NCI-H82 treated with DMSO at 0.1 percent for 48 hours (cell line): ENCODE results near the gene ZNF3.
A peak's percentile ranks its signal among the peaks of the same experiment; 100 is the strongest.
"Not testable (repeated sequence)": the region's sequence is repeated elsewhere in the genome, so short reads cannot be mapped to it uniquely, and the experiment has no call there.

ENCODE experiments used
- DNase-seq: peaks from one replicate; lab custom pipeline; 2025; ENCODE audit not compliant: unreplicated experiment; lab: John Stamatoyannopoulos, UW

Gene ZNF3

DNA sequence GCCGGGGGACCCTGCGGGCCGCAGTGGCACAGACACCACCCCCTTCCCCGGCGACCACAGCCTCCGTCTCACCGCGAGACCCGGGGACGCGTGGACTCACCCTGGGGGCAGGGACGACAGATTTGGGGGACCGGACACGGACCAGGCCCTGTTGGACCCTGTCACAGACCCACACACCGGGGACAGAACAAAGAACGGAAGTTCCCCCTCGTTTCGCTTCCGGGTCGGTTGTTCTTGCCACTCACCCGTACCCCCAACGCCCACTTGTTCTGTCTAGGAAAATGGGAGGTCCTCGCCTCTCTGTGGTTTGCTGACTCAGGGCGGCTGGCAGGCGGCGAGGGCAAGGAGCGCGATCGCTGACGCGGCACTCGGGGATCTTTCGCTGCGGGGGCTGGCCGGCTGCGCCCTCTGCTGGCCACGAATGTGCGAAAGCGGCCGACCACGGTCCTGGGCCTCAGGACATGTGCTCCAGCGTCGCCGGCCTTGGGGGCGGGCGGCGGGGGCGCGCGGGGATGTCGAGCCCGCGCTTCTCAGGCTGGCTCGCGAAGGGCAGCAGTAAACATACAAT is at the start of gene ZNF3:
TSS of gene ZNF3 (minus strand) at position 189 of the 568 bp plus-strand sequence. CDS start 4,366 bp downstream, outside the sequence.
- DNase-seq = peak; percentile 97

DNA sequence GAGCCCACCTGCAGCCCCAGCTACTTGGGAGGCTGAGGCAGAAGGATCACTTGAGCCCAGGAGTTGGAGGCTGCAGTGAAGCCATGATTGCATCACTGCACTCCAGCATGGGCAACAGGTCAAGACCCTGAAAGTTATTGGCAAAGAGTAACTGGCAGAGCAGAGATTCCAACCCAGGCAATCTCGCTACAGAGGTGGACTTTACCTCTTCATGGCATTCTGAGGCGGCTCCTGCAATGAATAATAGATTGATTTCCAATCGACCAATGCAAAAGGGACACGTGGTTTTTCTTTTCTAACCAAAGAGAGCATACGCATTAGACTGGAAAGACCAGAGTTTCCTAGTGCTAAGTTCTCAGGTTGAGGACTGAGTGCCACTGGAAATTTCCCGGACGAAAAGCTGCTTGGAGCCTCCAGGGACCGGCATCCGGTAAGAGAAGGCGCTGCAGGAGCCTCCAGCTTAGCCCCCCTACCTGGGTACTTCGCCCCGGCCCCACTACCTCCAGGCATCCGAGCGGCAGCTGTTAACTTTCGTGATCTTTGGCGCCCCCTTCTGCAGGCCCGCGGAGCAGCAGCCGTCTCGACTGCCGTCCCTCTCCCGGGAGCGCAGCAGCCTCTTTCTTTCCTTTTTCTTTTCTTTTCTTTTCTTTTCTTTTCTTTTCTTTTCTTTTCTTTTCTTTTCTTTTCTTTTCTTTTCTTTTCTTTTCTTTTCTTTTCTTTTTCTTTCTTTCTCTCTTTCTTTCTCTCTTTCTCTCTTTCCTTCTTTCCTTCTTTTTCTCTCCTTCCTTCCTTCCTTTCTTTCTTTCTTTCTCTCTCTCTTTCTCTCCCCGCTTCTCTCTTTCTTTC is 49.3 kb upstream of the ZNF3 start:
- peak; percentile 37 for DNase-seq

DNA sequence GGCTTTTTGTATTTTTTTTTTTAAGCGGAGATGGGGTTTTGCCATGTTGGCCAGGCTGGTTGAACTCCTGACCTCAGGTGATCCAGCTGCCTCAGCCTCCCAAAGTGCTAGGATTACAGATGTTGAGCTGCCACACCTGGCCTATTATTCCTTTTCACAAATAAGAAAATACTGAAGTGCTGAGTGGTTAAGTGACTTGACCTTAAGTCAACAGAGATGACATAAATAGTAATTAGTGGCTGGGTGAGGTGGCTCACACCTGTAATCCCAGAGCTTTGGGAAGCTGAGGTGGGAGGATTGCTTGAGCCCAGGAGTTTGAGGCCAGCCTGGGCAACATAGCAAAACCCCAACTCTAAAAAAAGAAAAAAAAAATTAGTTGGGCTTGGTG is 48.7 kb upstream of the ZNF3 start:
- not testable (repeated sequence) for DNase-seq

DNA sequence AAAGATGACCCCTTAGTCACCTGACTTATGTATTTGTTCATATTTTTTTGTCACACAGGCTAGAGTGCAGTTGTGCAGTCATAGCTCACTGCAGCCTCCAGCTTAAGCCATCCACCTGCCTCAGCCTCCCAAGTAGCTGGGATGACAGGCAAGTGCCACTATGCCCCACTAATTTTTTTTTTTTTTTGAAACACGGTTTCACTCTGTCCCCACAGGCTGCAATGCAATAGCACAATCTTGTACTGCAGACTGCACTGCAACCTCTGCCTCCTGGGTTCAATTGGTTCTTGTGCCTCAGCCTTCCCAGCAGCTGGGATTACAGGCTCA is 47.1 kb upstream of the ZNF3 start:
- no peak for DNase-seq

DNA sequence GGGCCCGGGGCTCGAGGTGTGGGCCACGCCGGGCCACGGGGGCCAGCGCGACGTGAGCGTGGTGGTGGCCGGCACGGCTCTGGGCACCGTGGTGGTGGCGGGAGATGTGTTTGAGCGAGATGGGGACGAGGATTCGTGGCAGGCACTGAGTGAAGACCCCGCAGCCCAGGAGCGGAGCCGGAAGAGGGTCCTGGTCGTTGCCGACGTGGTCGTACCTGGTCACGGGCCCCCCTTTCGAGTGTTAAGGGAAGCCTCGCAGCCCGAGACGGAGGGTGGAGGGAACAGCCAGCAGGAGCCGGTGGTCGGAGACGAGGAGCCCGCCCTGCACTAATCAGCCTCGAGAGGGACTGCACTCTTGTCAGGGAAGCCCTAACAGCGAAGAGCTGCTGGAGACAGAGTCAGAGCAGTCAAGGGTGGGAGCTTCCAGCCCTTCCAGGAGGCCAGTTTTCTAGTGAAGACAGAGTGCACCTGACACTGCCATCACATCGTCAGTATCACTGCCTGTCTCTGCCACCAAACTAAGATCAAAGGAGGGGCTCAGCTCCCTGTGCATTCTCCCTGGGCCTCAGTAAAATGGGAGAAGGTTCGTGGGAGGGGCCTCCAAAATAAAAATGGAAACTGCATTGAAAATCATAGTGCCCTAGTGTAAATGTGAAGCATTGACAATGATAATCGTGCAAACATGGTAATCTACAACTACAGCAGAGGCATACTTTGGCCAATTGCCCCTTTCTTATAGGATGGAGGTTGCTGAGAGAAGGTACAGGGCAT is 46.5 kb upstream of the ZNF3 start:
- DNase-seq = no peak

DNA sequence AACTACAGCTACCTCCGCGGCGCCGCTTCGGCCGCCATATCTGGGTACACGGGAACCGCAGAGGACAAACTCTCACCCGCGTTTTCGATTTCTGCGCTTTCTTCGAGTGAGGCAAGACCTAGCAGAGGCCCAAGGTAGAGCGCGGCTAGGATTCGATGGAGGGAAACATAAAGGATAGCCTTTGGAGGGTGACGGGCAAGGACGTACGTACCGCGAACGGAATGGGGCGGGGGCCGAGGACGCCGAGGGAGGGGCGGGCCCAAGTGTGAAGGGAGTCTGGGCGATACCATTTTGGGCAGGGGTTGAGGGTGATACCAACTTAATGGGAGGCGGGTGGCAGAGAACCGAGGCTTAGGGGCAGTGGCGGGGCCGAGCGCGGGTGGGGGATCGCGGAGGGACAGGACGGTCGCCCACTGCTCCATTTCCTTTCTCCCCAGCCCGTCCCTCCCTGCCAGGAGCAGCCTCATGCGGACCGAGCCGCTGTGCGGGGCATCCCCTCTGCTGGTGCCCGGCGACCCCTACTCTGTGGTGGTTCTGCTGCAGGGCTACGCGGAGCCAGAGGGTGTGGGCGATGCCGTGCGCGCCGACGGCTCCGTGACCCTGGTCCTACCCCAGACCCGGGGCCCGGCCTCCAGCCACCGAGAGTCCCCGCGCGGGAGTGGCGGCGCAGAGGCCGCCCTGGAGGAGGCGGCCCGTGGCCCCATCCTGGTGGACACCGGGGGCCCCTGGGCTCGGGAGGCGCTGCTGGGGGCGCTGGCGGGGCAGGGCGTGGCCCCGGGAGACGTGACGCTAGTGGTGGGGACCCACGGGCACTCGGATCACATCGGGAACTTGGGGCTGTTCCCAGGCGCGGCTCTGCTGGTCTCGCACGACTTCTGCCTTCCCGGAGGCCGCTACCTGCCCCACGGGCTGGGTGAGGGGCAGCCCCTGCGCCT is 45.7 kb upstream of the ZNF3 start, which contains the start of gene MBLAC1:
TSS of gene MBLAC1 (plus strand) at position 37 of the 935 bp plus-strand sequence. CDS start at position 466, 429 bp downstream.
- DNase-seq = peak; percentile 65

DNA sequence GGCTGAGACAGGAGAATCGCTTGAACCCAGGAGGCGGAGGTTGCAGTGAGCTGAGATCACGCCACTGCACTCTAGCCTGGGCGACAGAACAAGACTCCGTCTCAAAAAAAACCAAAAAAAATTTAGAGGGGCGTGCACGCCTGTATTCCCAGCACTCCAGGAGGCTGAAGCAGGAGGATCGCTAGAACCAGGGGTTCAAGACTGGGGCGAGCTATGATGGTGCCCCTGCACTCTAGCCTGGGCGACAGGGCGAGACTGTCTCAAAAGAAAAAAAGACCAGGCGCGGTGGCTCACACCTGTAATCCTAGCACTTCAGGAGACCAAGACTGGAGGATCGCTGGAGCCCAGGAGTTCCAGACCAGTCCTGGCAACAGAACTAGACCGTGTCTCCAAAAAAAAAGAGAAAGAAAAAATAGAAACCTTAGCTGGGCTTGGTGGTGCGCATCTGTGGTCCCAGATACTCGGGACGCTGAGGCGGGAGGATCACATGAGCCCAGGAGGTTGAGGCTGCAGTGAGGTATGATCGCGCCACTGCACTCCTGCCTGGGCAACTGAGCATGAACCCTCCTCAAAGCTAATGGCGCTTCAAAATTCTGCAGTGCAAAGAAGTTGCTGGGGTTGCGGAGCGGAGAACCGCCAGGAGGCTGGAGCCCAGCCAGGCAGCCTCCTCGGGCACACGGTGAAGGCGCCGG is 44.9 kb upstream of the ZNF3 start:
- DNase-seq = no peak

DNA sequence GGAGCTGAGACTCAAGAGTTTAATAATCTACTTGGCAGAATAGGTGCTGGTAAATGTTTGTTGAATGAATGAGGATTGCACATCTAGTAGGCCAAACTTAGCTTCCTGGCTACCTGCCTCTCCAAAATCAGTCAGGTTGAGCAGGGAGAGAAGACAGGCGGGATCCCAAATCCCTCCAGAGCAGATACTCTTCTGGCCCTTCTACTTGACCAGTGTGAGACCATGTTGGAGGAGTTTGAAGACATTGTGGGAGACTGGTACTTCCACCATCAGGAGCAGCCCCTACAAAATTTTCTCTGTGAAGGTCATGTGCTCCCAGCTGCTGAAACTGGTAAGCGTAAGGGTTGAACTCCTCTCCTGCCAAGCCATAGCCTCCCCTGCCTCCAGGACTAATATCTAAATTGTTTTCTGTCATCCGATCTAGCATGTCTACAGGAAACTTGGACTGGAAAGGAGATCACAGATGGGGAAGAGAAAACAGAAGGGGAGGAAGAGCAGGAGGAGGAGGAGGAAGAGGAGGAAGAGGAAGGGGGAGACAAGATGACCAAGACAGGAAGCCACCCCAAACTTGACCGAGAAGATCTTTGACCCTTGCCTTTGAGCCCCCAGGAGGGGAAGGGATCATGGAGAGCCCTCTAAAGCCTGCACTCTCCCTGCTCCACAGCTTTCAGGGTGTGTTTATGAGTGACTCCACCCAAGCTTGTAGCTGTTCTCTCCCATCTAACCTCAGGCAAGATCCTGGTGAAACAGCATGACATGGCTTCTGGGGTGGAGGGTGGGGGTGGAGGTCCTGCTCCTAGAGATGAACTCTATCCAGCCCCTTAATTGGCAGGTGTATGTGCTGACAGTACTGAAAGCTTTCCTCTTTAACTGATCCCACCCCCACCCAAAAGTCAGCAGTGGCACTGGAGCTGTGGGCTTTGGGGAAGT is 43.0 kb upstream of the ZNF3 start:
- no peak for DNase-seq

DNA sequence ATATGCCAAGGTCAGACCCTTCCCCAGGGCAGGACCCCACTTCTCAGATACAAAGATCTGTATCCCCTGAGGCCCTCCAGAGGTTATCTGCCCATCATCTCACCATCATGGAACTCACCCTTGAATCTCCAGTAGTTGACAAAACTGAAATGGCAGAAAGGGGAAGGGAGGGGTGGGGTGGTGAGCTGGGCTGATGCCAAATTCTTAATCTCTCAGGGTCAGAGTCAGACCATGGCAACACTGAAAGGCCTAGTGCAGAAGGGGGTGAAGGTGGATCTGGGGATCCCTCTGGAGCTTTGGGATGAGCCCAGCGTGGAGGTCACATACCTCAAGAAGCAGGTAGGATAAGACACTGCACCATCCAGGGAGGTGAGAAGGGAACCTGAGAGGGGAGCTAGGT is 41.0 kb upstream of the ZNF3 start:
- DNase-seq = no peak

DNA sequence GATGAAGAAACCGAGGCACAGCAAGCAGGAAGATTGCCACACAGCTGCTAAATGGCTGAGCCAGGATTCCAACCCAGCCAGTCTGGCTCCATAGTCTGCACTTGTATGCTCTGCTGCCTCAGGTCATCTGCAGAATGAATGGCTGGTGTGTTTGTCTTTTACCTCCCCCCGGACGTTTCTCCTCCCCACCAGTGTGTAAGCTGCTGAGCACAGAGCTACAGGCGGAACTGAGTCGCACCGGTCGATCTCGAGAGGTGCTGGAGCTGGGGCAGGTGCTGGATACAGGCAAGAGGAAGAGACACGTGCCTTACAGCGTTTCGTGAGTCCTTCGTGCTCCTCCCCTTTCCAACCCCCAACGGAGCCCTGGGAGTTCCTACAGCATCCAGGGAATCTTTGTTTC is 40.5 kb upstream of the ZNF3 start:
- DNase-seq = no peak

DNA sequence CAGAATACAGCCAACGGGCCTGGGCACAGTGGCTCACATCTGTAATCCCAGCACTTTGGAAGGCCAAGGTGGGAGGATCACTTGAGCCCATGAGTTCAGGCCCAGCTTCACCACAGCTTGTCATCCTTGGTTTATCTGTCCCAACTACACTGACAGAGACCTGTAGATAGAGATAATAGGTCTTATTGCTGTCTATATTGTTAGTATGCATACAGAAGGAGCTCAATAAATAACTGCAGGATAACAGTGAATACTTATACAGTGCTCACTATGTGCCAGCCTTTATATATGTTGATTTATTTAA is 39.2 kb upstream of the ZNF3 start:
- no peak for DNase-seq

DNA sequence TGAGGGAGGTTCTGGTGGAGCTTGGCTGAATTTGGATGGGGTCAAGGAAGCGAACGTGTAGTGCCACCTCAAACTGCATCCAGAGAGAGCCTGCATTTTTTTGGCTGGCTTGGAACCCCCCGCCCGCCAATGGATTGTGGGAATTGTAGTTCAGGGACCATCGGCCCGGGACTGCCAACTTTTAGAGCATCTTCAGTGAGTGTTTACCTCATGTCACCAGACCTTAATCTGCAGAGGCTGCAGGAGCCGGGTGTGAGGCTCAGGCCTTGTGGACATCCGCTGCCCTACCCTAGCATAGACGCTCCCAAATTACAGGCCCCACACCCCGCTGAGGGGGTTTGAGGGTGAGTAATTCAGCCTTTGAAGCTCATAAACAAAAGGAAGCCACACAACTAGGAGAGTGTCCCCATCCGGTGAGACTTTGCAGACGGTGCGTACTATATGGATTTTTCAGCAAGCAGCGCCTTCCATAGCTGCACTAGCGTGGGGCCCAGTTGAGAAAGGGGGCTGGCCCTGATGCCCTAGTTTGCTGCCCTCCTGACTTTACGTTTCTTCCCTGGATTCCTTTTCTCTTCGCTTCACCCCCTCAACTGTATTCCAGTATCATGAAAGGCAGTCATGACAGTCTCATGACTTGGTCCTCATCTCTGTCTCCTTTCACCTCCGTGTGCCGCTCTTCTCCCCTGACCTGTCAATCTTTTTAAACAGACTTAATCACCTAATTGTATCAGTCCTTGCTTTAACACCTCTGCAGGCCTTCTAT is 38.6 kb upstream of the ZNF3 start:
- peak; percentile 28 for DNase-seq

DNA sequence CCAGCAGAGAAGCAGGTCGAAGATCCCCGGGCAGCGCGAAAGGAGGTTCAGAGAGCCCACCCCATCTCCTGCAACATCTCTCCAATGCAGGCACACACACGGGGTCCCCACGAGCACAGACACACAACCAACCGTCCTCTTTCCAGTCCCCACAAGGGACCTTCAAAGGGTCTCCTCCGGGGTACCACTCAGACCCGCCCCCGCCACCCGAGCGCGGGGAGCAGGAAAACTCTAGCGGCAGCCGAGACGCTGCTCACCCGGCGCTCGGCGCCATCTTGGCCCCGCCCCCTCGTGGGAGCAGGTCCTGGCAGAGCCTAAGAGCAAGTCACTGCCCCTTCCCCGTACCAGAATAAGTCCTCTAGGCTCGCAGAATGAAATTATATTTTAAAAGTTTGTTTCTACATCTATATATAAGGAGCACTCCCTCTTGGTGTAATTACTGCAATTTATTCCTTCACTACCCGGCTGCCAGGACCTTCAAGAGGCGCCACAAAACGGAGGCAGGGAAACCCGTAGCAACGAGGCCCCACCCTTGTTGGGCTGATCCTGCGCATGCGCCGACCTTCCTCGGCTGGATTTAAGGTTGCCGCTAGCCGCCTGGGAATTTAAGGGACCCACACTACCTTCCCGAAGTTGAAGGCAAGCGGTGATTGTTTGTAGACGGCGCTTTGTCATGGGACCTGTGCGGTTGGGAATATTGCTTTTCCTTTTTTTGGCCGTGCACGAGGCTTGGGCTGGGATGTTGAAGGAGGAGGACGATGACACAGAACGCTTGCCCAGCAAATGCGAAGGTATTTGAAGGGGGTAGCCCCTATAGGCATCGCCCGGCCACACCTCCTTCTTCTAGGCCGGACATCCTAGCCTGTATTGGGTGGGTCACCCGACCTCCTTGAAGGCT is 37.8 kb upstream of the ZNF3 start, which contains the start of the genes CNPY4 and TAF6:
TSS of gene CNPY4 (plus strand) at position 563 of the 898 bp plus-strand sequence. CDS start at position 674, 111 bp downstream.
TSS of gene TAF6 (minus strand) at position 287 of the 898 bp plus-strand sequence. CDS start 5,149 bp downstream, outside the sequence.
- DNase-seq = peak; percentile 87

DNA sequence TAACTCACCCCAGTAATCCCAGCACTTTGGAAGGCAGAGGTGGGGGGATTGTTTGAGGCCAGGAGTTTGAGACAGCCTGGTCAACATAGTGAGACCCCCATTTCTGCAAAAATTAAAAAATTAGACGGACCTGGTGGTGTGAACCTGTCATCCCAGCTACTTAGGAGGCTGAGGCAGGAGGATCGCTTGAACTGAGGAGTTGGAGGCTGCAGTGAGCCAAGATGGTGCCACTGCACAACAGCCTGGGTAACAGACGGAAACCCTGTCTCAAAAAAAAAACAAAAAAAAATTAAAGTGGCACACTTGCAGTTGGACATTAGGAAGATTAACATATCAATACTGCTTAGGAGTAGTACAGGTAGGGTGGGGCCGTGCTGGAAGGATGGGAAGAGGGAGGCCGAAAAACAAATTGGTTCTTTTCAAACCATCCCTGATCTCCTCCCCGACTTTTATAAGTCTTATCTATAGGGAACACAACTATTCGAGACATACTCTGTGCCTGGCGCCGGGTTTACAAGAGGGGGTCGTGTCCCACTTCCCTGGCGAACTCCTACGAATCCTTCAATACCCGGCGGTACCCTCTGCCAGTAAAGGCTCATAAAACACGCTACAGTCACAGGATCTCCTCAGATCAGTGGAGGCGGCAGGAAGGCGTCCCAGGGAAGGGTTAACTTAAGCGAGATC is 37.0 kb upstream of the ZNF3 start:
- DNase-seq = no peak

DNA sequence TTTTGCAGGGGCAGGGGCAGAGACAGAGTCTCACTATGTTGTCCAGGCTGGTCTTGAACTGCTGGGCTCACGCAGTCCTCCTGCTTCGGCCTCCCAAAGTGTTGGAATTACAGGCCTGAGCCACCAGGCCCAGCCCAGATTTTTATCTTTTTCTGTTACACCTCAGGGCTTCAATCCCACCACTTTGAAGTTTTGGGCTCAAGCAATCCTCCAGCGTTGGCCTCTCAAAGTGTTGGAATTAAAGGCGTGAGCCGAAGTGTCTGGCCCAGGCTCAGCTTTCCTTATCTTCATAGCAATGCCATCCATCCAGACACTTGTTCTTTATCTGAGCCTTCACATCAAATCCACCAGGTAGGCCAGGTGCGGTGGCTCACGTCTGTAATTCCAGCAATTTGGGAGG is 33.5 kb upstream of the ZNF3 start:
- no peak for DNase-seq

DNA sequence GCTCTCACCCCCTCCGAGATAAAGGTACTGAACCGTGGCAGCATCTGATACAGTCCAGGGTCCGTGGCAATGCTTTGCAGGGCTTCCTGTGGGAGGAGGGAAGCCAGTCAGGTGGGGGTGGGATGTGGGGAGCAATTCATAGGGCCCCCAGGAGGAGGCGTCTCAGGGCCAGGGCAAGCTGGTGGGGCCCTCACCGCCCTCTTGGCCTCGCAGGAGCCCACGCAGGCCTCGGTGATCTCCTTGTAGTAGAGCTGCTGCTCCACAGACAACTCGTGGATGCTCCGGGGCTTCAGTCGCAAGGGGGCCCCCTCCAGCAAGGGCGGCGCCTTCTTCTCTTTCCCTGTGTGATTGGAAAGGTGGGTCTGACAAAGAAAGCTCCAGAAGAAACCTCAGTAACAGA is 30.4 kb upstream of the ZNF3 start:
- no peak for DNase-seq

DNA sequence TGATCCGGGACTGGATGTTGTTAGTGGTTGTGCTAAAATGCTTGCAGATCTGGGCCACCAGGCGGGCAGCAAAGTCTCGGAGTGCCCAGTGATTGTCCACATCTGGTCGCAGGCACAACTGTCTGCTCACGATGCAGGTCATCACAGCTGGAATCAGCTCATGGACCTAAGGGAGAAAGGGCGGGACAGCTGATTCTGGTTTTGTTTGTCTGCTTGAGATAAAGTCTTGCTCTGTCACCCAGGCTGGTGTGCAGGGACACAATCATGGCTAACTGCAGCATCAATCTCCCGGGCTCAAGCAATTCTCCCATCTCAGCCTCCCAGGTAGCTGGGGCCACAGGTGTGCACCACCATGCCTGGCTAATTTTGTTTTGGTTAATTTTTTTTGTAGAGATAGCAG is 29.6 kb upstream of the ZNF3 start:
- no peak for DNase-seq
